Purkinje cell (primary cell): ENCODE data around the gene CLDN14. TPM values are rescaled to one million over a fixed set of nuclear protein-coding genes. Genes with fewer than 3 reads are reported as not detected.

Source experiments
- polyA plus RNA-seq: library from polyadenylated mRNA; unstranded; fragments of >200 nt; fragmentation: Nextera tagmentation; gene quantifications from 2 replicates; pipeline ENCODE4 v1.2.1, GENCODE V29; 2014

CLDN14 gene
- not detected in 2 replicates for polyA plus RNA-seq

DNA sequence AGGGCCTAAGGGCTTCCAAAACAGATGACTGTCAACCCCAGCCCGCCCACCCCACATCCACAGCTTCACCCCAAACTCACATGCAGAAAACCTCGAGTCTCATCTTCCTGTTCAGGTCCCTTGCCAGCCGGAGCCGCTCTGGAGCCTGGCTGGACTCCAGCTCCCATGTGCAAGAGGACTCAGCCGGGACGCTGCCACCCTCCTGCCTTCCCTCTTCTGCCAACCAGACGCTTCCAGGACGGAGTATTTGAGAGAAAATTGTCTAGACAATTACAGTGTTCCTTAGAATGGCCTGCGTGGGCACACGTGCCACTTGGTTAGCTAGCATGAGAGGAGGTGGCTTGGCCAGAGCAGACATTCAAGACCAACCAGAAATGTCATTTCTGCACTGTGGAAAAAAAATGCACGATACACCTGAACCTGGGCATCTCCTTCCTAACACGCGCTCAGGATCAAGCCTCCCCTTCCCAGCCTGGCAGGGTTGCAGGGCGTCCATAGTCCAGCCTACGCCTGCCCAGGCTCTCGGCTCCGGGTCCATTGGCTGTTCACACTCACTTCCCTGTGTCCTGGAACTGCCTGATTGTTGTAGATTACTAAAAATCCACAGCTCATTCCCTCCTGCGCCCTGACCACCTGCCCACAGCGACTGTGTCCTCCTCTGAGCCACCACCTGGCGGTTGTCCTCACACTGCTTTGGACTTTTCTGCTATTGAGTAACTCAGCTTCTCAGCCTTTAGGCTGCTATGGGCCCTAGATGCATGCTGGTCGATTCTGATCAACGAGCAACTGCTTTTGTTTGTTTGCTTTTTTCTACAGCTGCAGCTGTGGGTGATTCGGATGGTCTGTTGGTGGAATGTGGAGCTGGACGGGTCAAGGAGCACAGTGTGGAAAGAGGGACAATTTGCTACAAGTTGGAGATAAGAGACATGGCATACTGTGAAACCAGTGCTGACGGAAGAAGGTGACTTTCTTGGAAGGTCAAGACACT, at the start of gene CLDN14:
Gene CLDN14 (minus strand): TSS at position 708 of the 988 bp plus-strand sequence. CDS start 18,427 bp downstream, outside the sequence.

Other genes with a start within 250 kb of the CLDN14 start
- 20.4 and 33.9 TPM in 2 replicates for gene MORC3, start 159.9 kb downstream of the CLDN14 start, polyA plus RNA-seq
- gene CHAF1B, start 94.7 kb downstream of the CLDN14 start, polyA plus RNA-seq: 0.10 and 2.4 TPM in 2 replicates
- 2.9 and 3.4 TPM in 2 replicates for gene SIM2, start 219.0 kb upstream of the CLDN14 start, polyA plus RNA-seq